NK-92 (cell line): ENCODE data around the gene RTL10.
"Not testable (repeated sequence)": the region's sequence is repeated elsewhere in the genome, so short reads cannot be mapped to it uniquely, and the experiment has no call there.

ENCODE experiments used
- DNase-seq: peaks from one replicate; lab custom pipeline; 2025; ENCODE audit not compliant: unreplicated experiment; lab: John Stamatoyannopoulos, UW

RTL10 gene

GRCh38 chr22:19890502-19891316 is 36.0 kb upstream of the RTL10 start:
- DNase-seq = no peak

- DNase-seq = no peak
Measured at GRCh38 chr22:19889951-19890350, 35.3 kb upstream of the RTL10 start.

GRCh38 chr22:19888131-19888746 is 33.6 kb upstream of the RTL10 start:
- no peak for DNase-seq

GRCh38 chr22:19887256-19887985 is 32.7 kb upstream of the RTL10 start:
- no peak for DNase-seq

- DNase-seq = no peak
Measured at GRCh38 chr22:19886605-19887255, 32.1 kb upstream of the RTL10 start.

- no peak for DNase-seq
Measured at GRCh38 chr22:19885841-19886592, 31.3 kb upstream of the RTL10 start.

GRCh38 chr22:19884954-19885751 is 30.5 kb upstream of the RTL10 start:
- DNase-seq = no peak

- DNase-seq = no peak
Measured at GRCh38 chr22:19884161-19884953, 29.7 kb upstream of the RTL10 start.

GRCh38 chr22:19883446-19883845 is 28.8 kb upstream of the RTL10 start:
- DNase-seq = not testable (repeated sequence)

- no peak for DNase-seq
Measured at GRCh38 chr22:19882446-19883381, 28.0 kb upstream of the RTL10 start.

GRCh38 chr22:19880786-19881569 is 26.3 kb upstream of the RTL10 start:
- DNase-seq = no peak

GRCh38 chr22:19879992-19880785 is 25.5 kb upstream of the RTL10 start:
- DNase-seq = no peak

- DNase-seq = no peak
Measured at GRCh38 chr22:19879643-19879991, 24.9 kb upstream of the RTL10 start.

- no peak for DNase-seq
Measured at GRCh38 chr22:19879246-19879570, 24.5 kb upstream of the RTL10 start.

- no peak for DNase-seq
Measured at GRCh38 chr22:19878461-19879245, 24.0 kb upstream of the RTL10 start.
